D341Med (cell line): ENCODE results near the gene NOMO2.
"Not testable (repeated sequence)": the region's sequence is repeated elsewhere in the genome, so short reads cannot be mapped to it uniquely, and the experiment has no call there.

Experiments used
- DNase-seq: peaks from one replicate; pipeline ENCODE4 v3.0.0; 2012; ENCODE audit warnings: low spot score

NOMO2 gene

DNA sequence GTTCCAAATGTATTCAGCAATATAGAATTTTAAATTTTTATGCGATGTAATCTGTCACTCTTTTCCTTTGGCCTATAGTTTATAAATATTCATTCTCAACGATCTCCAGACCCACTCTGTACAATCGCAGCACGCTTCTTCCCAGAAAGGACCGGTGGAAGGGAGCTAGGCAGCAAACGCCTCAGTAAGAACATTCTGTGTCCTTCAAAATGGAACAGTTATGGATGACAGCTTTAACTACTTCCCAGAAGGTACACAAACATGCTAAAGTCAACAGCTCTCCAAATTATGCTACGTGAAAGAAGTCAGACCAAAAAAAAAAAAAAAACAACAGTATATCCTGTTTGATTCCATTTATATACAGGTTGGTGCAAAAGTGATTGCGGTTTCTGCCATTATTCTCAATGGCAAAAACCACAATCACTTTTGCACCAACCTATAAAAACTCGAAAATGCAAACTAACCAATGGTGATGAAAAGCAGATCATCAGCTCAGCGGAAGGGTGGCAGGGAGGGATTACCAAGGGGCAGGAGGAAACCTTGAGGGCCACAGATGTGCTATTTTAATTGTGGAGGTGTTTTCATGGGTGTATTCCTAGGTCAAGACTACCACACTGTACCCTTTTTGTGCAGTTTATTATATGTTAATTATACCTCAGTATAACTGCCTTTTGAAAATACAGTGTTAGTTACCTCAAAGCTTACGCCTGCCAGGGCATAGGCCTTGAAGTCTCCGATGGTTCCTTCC is 43.2 kb downstream of the NOMO2 start:
- DNase-seq, result not testable (repeated sequence)

GRCh38 chr16:18498430-18498829 is 63.5 kb downstream of the NOMO2 start:
- not testable (repeated sequence) for DNase-seq

DNA sequence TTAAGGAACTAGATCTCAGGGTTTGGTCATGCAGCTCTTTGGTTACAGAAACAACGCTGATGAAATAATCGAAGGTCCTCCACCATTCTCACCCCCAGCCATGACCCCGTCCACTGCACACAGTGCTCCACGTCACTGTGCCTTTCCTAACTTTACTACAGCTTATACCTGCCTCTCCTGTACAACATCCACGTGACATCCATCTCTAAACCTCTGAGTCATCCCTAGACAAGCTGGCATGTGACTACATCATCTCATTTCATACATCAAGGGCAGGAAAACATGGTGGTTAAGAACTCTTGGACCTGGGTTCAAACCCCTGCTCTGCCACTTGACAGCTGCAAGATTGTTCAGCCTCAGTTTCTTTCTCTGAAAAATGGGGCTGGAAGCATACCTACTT is 64.9 kb downstream of the NOMO2 start:
- DNase-seq, result not testable (repeated sequence)

GRCh38 chr16:18492118-18492897 is 69.6 kb downstream of the NOMO2 start:
- DNase-seq, result not testable (repeated sequence)

DNA sequence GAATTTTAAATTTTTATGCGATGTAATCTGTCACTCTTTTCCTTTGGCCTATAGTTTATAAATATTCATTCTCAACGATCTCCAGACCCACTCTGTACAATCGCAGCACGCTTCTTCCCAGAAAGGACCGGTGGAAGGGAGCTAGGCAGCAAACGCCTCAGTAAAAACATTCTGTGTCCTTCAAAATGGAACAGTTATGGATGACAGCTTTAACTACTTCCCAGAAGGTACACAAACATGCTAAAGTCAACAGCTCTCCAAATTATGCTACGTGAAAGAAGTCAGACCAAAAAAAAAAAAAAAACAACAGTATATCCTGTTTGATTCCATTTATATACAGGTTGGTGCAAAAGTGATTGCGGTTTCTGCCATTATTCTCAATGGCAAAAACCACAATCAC is 125.9 kb downstream of the NOMO2 start:
- DNase-seq, result not testable (repeated sequence)

GRCh38 chr16:18415827-18416226 is 146.1 kb downstream of the NOMO2 start:
- DNase-seq, result not testable (repeated sequence)

DNA sequence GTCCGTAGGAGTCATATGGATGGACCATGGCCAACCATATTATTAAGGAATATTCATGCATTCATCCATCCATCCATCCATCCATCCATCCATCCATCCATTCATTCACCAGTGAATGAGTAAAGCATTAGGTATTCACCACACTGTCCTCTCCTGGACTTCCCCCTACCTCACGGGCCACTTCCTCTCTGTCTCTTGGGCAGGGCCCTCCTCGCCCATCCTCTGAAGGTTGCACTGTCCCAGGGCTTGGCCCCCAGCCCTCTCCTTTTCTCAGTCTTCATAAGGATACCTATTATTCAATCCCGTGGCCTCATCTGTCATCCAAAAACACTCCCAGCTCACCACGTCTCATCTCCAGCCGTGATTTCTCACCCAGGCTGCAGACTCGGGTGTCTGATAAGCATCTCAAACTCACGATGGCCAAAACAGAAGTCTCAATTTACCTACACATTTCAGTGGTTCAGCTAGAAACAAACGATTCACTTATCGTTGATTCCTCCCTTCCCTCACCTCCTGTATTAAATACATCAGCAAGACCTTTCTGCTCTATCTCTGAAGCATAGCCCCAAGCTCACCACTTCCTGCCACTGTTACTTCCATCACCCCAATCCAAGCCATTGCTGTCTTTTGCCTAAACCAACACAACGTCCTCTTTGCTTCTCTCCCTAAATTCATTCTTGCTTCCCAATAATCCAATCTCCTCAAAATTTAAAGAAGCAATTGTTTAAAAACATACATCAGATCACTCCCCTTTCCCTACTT is 152.2 kb downstream of the NOMO2 start:
- DNase-seq, result not testable (repeated sequence)

DNA sequence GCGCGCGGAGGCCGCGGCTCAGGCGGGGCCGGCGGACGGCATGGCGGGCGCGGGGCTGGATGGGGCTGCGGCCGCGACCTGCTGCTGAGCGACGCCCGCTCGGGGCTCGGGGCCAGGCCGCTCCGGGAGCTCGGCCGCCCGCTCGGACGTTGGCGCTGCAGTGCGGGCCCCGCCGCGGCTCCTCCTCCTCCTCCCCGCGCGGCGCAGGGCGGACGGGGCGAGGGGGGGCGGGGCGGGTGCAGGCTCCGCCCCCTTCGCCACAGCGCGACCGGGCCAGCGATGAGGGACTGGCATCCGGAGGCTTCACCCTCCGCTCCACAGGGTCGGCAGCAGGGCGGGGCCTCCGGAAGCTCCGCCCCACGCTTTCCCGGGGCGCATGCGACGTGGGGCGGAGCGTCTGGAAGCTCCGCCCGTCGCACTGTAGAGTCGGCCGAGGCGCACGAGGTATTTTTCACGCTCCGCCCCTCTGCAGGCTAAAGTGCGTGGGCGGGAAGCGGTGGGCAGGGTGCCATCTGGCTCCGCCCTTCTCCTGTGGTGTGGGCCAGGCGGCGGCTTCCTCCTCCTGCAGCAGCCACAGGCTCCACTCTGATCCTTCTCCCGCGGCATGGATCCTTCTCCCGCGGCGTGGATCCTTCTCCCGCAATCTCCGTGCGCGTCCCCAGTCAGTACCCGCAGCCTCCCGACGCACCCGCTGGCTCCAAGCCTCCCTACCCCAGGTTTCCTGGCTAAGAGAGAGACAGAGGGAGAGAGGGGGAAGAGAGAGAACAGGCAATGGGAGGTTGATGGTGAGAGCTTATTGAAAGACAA is 159.8 kb downstream of the NOMO2 start:
- not testable (repeated sequence) for DNase-seq

- not testable (repeated sequence) for DNase-seq
Measured at GRCh38 chr16:18401159-18401558, 160.7 kb downstream of the NOMO2 start.

- DNase-seq, result not testable (repeated sequence)
Measured at GRCh38 chr16:18394363-18394762, 167.5 kb downstream of the NOMO2 start.

GRCh38 chr16:18387767-18388166 is 174.1 kb downstream of the NOMO2 start:
- not testable (repeated sequence) for DNase-seq

GRCh38 chr16:18386517-18386916 is 175.4 kb downstream of the NOMO2 start:
- not testable (repeated sequence) for DNase-seq

DNA sequence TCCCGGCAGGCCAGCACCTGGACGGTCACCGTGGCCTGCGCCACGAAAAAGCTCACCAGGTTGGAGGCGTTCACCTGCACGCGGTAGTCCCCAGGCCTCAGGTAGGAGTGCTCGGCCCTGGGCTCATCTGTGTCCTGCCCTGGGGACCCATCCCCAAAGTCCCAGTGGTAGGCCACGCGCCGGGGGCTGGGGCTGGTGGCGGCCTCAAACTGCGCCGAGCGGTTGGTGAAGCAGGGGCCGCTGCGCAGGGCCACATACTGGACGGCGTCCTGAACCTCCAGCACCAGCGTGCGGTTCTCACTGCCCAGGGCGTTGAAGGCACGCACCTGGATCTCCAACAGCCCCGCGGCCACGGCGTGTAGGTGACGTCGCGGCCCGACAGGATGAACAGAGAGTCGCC is 176.6 kb downstream of the NOMO2 start:
- DNase-seq, result not testable (repeated sequence)

GRCh38 chr16:18384869-18385268 is 177.0 kb downstream of the NOMO2 start:
- not testable (repeated sequence) for DNase-seq

DNA sequence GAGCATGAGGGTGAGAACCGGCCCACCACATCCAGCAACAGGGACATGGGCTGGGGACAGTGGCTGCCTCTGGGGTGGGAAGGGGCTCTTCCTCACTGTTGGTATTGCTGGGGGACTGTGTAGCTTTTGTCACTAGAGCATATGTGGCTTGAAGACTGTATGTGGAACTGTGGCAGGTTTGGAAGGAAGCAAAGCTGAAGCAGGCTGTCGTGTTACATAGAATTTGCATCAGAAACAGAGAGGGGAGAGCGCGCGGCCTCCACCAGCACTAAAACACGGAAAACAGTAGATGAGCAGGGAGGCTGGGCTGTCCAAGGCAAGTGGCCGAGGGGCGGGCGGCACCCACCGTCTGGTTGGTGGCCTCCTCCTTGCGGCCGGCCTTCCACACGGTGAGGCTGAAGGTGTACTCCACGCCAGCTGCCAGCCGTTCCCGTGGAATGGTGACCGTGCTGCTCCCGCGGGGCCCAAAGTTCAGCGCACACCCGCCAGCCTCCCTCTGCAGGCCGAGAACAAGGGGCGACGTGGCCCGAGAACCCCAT is 177.7 kb downstream of the NOMO2 start:
- DNase-seq, result not testable (repeated sequence)

GRCh38 chr16:18382696-18383095 is 179.2 kb downstream of the NOMO2 start:
- not testable (repeated sequence) for DNase-seq
